ENCODE data around the gene TMEM18.

The TMEM18 gene

GRCh38 chr2:620471-621302 is 56.5 kb downstream of the TMEM18 start:
- no peak for DNase-seq (ENCODE audit: low read depth in 2 of 2)

- DNase-seq (ENCODE audit: low read depth in 2 of 2), result no peak
These were observed 57.2 kb downstream of the TMEM18 start for GRCh38 chr2:620004-620403.

GRCh38 chr2:618422-618990 is 58.7 kb downstream of the TMEM18 start:
- DNase-seq (ENCODE audit: low read depth in 2 of 2), result no peak

- no peak for DNase-seq (ENCODE audit: low read depth in 2 of 2)
These were observed 59.2 kb downstream of the TMEM18 start for GRCh38 chr2:618005-618404.
